ENCODE data around the gene ACADL.

- TF ChIP-seq, protein P1, sequence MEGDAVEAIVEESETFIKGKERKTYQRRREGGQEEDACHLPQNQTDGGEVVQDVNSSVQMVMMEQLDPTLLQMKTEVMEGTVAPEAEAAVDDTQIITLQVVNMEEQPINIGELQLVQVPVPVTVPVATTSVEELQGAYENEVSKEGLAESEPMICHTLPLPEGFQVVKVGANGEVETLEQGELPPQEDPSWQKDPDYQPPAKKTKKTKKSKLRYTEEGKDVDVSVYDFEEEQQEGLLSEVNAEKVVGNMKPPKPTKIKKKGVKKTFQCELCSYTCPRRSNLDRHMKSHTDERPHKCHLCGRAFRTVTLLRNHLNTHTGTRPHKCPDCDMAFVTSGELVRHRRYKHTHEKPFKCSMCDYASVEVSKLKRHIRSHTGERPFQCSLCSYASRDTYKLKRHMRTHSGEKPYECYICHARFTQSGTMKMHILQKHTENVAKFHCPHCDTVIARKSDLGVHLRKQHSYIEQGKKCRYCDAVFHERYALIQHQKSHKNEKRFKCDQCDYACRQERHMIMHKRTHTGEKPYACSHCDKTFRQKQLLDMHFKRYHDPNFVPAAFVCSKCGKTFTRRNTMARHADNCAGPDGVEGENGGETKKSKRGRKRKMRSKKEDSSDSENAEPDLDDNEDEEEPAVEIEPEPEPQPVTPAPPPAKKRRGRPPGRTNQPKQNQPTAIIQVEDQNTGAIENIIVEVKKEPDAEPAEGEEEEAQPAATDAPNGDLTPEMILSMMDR (IDR thresholded peaks at IDR 0.05; ENCODE audit: low read depth, low read length): no peak
- no peak for TF ChIP-seq EZH2phosphoT487 (IDR thresholded peaks at IDR 0.05; ENCODE audit: low read depth)
Observed at GRCh38 chr2:210271300-210271699, 46.1 kb upstream of the ACADL start.

Data from OCI-LY3 (cell line).